ENCODE measurements around the gene IHH.

Gene IHH

GRCh38 chr2:219042157-219042556, 18.6 kb downstream of the IHH start:
- ChIA-PET CTCF (interaction anchor here (0.6 to 4.2 kb wide), 9 partner anchors 13 to 112 kb away, joined by 3 to 31 read pairs (median 4); no protein-coding TSS in a partner anchor), POLR2A (interaction anchor here (1.6 kb wide), 1 partner anchor 134 kb away, joined by 4 read pairs; the partner anchor contains the start of gene CNPPD1)
- Histone ChIP-seq H3K4me3 (ENCODE audit: low read depth, low read length) (no peak overlapping the region), H3K27ac (ENCODE audit: extremely low read depth, low read depth, low read length) (no peak overlapping the region), H3K36me3 (ENCODE audit: control insufficient read depth in 2 of 2, insufficient read depth in 1 of 2, low read length in 2 of 2) (no peaks in the 10 kb centered on the region), H3K9me3 (ENCODE audit: control insufficient read depth, insufficient read depth, low read depth, low read length) (no peaks in the 10 kb centered on the region), H3K4me1 (ENCODE audit: control insufficient read depth, insufficient read depth, low read length) (no peaks in the 10 kb centered on the region)
- no peak for TF ChIP-seq ZNF202 (tag by site-specific recombination; IDR thresholded peaks at IDR 0.05; ENCODE audit: borderline replicate concordance)
- TF ChIP-seq, protein P1, sequence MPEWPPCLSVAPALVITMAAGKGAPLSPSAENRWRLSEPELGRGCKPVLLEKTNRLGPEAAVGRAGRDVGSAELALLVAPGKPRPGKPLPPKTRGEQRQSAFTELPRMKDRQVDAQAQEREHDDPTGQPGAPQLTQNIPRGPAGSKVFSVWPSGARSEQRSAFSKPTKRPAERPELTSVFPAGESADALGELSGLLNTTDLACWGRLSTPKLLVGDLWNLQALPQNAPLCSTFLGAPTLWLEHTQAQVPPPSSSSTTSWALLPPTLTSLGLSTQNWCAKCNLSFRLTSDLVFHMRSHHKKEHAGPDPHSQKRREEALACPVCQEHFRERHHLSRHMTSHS (tag by site-specific recombination; IDR thresholded peaks at IDR 0.05) = no peak
- TF ChIP-seq ZBTB49 (tag by site-specific recombination; IDR thresholded peaks at IDR 0.05; ENCODE audit: low read depth) = no peak
- TF ChIP-seq, protein P2, sequence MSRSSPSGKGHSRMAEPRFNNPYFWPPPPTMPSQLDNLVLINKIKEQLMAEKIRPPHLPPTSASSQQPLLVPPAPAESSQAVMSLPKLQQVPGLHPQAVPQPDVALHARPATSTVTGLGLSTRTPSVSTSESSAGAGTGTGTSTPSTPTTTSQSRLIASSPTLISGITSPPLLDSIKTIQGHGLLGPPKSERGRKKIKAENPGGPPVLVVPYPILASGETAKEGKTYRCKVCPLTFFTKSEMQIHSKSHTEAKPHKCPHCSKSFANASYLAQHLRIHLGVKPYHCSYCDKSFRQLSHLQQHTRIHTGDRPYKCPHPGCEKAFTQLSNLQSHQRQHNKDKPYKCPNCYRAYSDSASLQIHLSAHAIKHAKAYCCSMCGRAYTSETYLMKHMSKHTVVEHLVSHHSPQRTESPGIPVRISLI (tag by site-specific recombination; IDR thresholded peaks at IDR 0.05) = no peak
- TF ChIP-seq ZNF501 (tag by site-specific recombination; IDR thresholded peaks at IDR 0.05) = no peak
- TF ChIP-seq ZNF791 (tag by site-specific recombination; IDR thresholded peaks at IDR 0.05) = no peak
- no peak for TF ChIP-seq ZNF792 (tag by site-specific recombination; IDR thresholded peaks at IDR 0.05)
- TF ChIP-seq ZNF280D (tag by site-specific recombination; IDR thresholded peaks at IDR 0.05) = no peak
- no peak for TF ChIP-seq ZNF23 (tag by site-specific recombination; IDR thresholded peaks at IDR 0.05; ENCODE audit: borderline replicate concordance)
- no peak for TF ChIP-seq ZNF146 (tag by site-specific recombination; IDR thresholded peaks at IDR 0.05)
- TF ChIP-seq ZNF112 (tag by site-specific recombination; IDR thresholded peaks at IDR 0.05) = no peak
- TF ChIP-seq ZBTB48 (tag by site-specific recombination; IDR thresholded peaks at IDR 0.05) = no peak
- no peak for TF ChIP-seq ZNF391 (tag by site-specific recombination; IDR thresholded peaks at IDR 0.05; ENCODE audit: borderline replicate concordance, low read depth)
- no peak for TF ChIP-seq ZNF121 (tag by site-specific recombination; IDR thresholded peaks at IDR 0.05)
- TF ChIP-seq GLIS1 (tag by site-specific recombination; IDR thresholded peaks at IDR 0.05) = no peak
- no peak for TF ChIP-seq ZNF707 (tag by site-specific recombination; IDR thresholded peaks at IDR 0.05)
- TF ChIP-seq ZNF214 (tag by site-specific recombination; IDR thresholded peaks at IDR 0.05; ENCODE audit: borderline replicate concordance) = no peak

- no peak within 1 kb of the TSS for H3K27ac ChIP-seq (ENCODE audit: extremely low read depth, low read depth, low read length)
- POLR2A ChIA-PET = interaction anchor here (1.6 kb wide), 1 partner anchor 135 kb away, joined by 4 read pairs; the partner anchor contains the start of gene CNPPD1
- TF ChIP-seq ZNF10 (tag by site-specific recombination; IDR thresholded peaks at IDR 0.05) (no peak), ZNF37A (tag by site-specific recombination; IDR thresholded peaks at IDR 0.05) (no peak), KLF9 (tag by site-specific recombination; IDR thresholded peaks at IDR 0.05; ENCODE audit: low read depth) (peak; percentile 22; the same call in 1 of the 2 replicates), YY1 (tag by site-specific recombination; IDR thresholded peaks at IDR 0.05) (peak; percentile 45), ZSCAN23 (tag by site-specific recombination; IDR thresholded peaks at IDR 0.05) (no peak), ZNF335 (tag by site-specific recombination; conservative IDR thresholded peaks at IDR 0.05) (peak; percentile 48), SP7 (tag by site-specific recombination; IDR thresholded peaks at IDR 0.05) (0 out of 2 replicates have a peak, but pooled peaks have one; percentile 19), YY2 (tag by site-specific recombination; IDR thresholded peaks at IDR 0.05) (0 out of 2 replicates have a peak, but pooled peaks have one; percentile 16)
- H3K36me3 ChIP-seq (ENCODE audit: control insufficient read depth in 2 of 2, insufficient read depth in 1 of 2, low read length in 2 of 2) = no peaks in the 10 kb centered on the region
- CTCF ChIA-PET = interaction anchor here (0.7 to 4.2 kb wide), 12 partner anchors 12 to 118 kb away, joined by 3 to 31 read pairs (median 4); no protein-coding TSS in a partner anchor
- no peaks in the 10 kb centered on the region for H3K4me1 ChIP-seq (ENCODE audit: control insufficient read depth, insufficient read depth, low read length)
- H3K9me3 ChIP-seq (ENCODE audit: control insufficient read depth, insufficient read depth, low read depth, low read length) = no peaks in the 10 kb centered on the region
- peak within 1 kb of the TSS; percentile 50 for H3K4me3 ChIP-seq (ENCODE audit: low read depth, low read length)
Measured at GRCh38 chr2:219041252-219041651, 19.5 kb downstream of the IHH start, which contains the start of gene CFAP65. Gene CFAP65 (minus strand): TSS chr2:219041516. CDS start chr2:219039048, 2,468 bp downstream.
